Measurements from ENCODE around the gene ANXA4.

GRCh38 chr2:69766014-69766413 is 24.1 kb downstream of the ANXA4 start:
- TF ChIP-seq REST (IDR thresholded peaks at IDR 0.05; ENCODE audit: insufficient read depth in 1 of 2, low read depth in 2 of 2, low read length in 2 of 2) (no peak), POLR2AphosphoS5 (IDR thresholded peaks at IDR 0.05; ENCODE audit: low read depth, low read length) (no peak), TAF1 (IDR thresholded peaks at IDR 0.05; ENCODE audit: borderline replicate concordance, insufficient read depth, low read length) (no peak), SIN3A (IDR thresholded peaks at IDR 0.05; ENCODE audit: borderline replicate concordance, insufficient read depth, low read length) (no peak)

Measured in PFSK-1 (cell line).